Lower leg skin (tissue), 4 donors: ENCODE data around the gene COX4I2. TPM values are rescaled to one million over a fixed set of nuclear protein-coding genes. Genes with fewer than 3 reads are reported as not detected.
"Not testable (repeated sequence)": the region's sequence is repeated elsewhere in the genome, so short reads cannot be mapped to it uniquely, and the experiment has no call there.

Experiments
- DNase-seq, 2 donors: peaks; one replicate each; pipeline ENCODE4 v3.0.0-alpha.2; 2019; ENCODE audit warnings: low spot score in 2 of 2
- H3K4me3 ChIP-seq: fragments of 200-600 bp; sonication (generic); 2 replicates; pipeline ENCODE4 v1.5.1; 2017; ENCODE audit warnings: mild to moderate bottlenecking, low read depth; ENCODE audit not compliant: poor library complexity, severe bottlenecking
- CTCF ChIP-seq, 3 donors: fragments of 450-650 bp; IDR thresholded peaks; one replicate each; pipeline ENCODE4 v1.5.1; 2016; ENCODE audit warnings: antibody characterized with exemption in 3 of 3, mild to moderate bottlenecking in 3 of 3, moderate library complexity in 2 of 3
- POLR2A ChIP-seq, 2 donors: fragments of 450-650 bp; IDR thresholded peaks; one replicate each; pipeline ENCODE4 v1.6.1; 2016 to 2017; ENCODE audit warnings: antibody characterized with exemption in 2 of 2, mild to moderate bottlenecking in 1 of 2, moderate library complexity in 1 of 2
- WGBS, 2 donors: methylation state at CpG; one replicate each; pipeline ENCODE4 v1.1.5; 2018; 5-methylcytosine and 5-hydroxymethylcytosine counted together
- intact Hi-C: fragments of 100-400 bp; cut with DNase I; formaldehyde crosslinking; loops from one replicate; pipeline ENCODE4 v1.15.0; 2023; ENCODE audit warnings: low total_unique reads
- total RNA-seq, 4 donors: library from RNA; depleted of rRNA; stranded (reverse); fragments of >200 nt; gene quantifications; one replicate each; pipeline ENCODE4 v1.1.0, GENCODE V29; 2016

The COX4I2 gene
- total RNA-seq, 4 donors from 2014 or later: 0.67 to 19.0 (median 3.3) TPM

- 3% methylated on average over 27 to 36 of the region's 39 CpGs for WGBS, 2 donors
- peak overlapping the region; percentile 91 for H3K4me3 ChIP-seq
- intact Hi-C loops: no loop called here
- peak in 1 of 2 donors; percentile 88 for DNase-seq
- no peak for TF ChIP-seq POLR2A (IDR thresholded peaks at IDR 0.05)
- TF ChIP-seq CTCF (IDR thresholded peaks at IDR 0.05): no peak
These were observed 31.6 kb upstream of the COX4I2 start for GRCh38 chr20:31605902-31606803.

- 45 to 48% methylated on average over 8 of the region's 8 CpGs for WGBS, 2 donors
- no peak for DNase-seq
- no peak for TF ChIP-seq POLR2A (IDR thresholded peaks at IDR 0.05)
- peak in 1 of 3 donors; percentile 32 for TF ChIP-seq CTCF (IDR thresholded peaks at IDR 0.05)
- intact Hi-C loops: no loop called here
- H3K4me3 ChIP-seq: peak overlapping the region; percentile 91
These were observed 30.7 kb upstream of the COX4I2 start for GRCh38 chr20:31606804-31607639.

- H3K4me3 ChIP-seq: no peak overlapping the region
- TF ChIP-seq POLR2A (IDR thresholded peaks at IDR 0.05) (no peak), CTCF (IDR thresholded peaks at IDR 0.05) (no peak)
- 38 to 45% methylated on average over 9 of the region's 9 CpGs for WGBS, 2 donors
- no peak for DNase-seq
- intact Hi-C loops: no loop called here
These were observed 30.0 kb upstream of the COX4I2 start for GRCh38 chr20:31607640-31608250.

- TF ChIP-seq POLR2A (IDR thresholded peaks at IDR 0.05) (no peak), CTCF (IDR thresholded peaks at IDR 0.05) (peak in 1 of 3 donors; percentile 100)
- intact Hi-C loops: no loop called here
- WGBS, 2 donors: 14 to 20% methylated on average over 38 to 41 of the region's 45 CpGs
- peak; percentile 65 to 94 for DNase-seq
- no peak overlapping the region for H3K4me3 ChIP-seq
These were observed 29.3 kb upstream of the COX4I2 start for GRCh38 chr20:31608251-31608945.

GRCh38 chr20:31612271-31612640 is 25.5 kb upstream of the COX4I2 start:
- not testable (repeated sequence) for H3K4me3 ChIP-seq, DNase-seq
- intact Hi-C loops: loop anchor here (2.0 kb wide), 1 partner anchor 49 kb away; no protein-coding TSS in a partner anchor
- 81 to 83% methylated on average over 12 of the region's 12 CpGs for WGBS, 2 donors
